H9 (cell line): ENCODE measurements around the gene VWF. TPM values are rescaled to one million over a fixed set of nuclear protein-coding genes. Genes with fewer than 3 reads are reported as not detected.

Source experiments
- DNase-seq: peaks from one replicate; pipeline ENCODE4 v3.0.0-alpha.2; 2017
- H2AFZ ChIP-seq: one replicate; pipeline ENCODE4 v1.6.1; 2013; ENCODE audit warnings: mild to moderate bottlenecking, low read length, control low read depth, moderate library complexity
- H2AK5ac ChIP-seq: 2 replicates; pipeline ENCODE4 v1.6.1; 2013; ENCODE audit warnings: low read length, control low read depth, mixed read lengths; ENCODE audit not compliant: insufficient read length
- H2BK120ac ChIP-seq: one replicate; pipeline ENCODE4 v1.6.1; 2013; ENCODE audit warnings: low read depth, mild to moderate bottlenecking, low read length, control low read depth, inconsistent platforms; ENCODE audit not compliant: poor library complexity, severe bottlenecking
- H2BK12ac ChIP-seq: 2 replicates; pipeline ENCODE4 v1.6.1; 2013; ENCODE audit warnings: low read length, control low read depth, mixed read lengths, low read depth; ENCODE audit not compliant: insufficient read length
- H2BK15ac ChIP-seq: 2 replicates; pipeline ENCODE4 v1.6.1; 2013; ENCODE audit warnings: low read depth, low read length, control low read depth
- H2BK20ac ChIP-seq: one replicate; pipeline ENCODE4 v1.6.1; 2013; ENCODE audit warnings: low read depth, mild to moderate bottlenecking, low read length, control low read depth, inconsistent platforms; ENCODE audit not compliant: poor library complexity, severe bottlenecking
- H2BK5ac ChIP-seq: 2 replicates; pipeline ENCODE4 v1.6.1; 2013; ENCODE audit warnings: low read length, control low read depth, mixed read lengths; ENCODE audit not compliant: insufficient read length
- H3K14ac ChIP-seq: 2 replicates; pipeline ENCODE4 v1.6.1; 2013; ENCODE audit warnings: low read length, control low read depth; ENCODE audit not compliant: insufficient read depth
- H3K18ac ChIP-seq: 2 replicates; pipeline ENCODE4 v1.6.1; 2013; ENCODE audit warnings: low read depth, mild to moderate bottlenecking, mixed read lengths, low read length, control low read depth; ENCODE audit not compliant: insufficient read length
- H3K23ac ChIP-seq: 2 replicates; pipeline ENCODE4 v1.6.1; 2013; ENCODE audit warnings: low read length, control low read depth, mixed read lengths, low read depth; ENCODE audit not compliant: insufficient read length
- H3K23me2 ChIP-seq: 2 replicates; pipeline ENCODE4 v1.6.1; 2013; ENCODE audit warnings: low read depth, mild to moderate bottlenecking, mixed read lengths, low read length, control low read depth; ENCODE audit not compliant: insufficient read length, poor library complexity, severe bottlenecking
- H3K27ac ChIP-seq: 2 replicates; pipeline ENCODE4 v1.5.1; 2013; ENCODE audit warnings: low read length, control low read depth, mixed read lengths, low read depth; ENCODE audit not compliant: insufficient read length
- H3K27me3 ChIP-seq: 2 replicates; pipeline ENCODE4 v1.6.1; 2013; ENCODE audit warnings: low read length, control low read depth, inconsistent platforms; ENCODE audit not compliant: insufficient read depth
- H3K4ac ChIP-seq: 2 replicates; pipeline ENCODE4 v1.6.1; 2013; ENCODE audit warnings: low read depth, mild to moderate bottlenecking, control low read depth, inconsistent platforms, low read length, moderate library complexity
- H3K4me1 ChIP-seq: 2 replicates; pipeline ENCODE4 v1.6.1; 2013; ENCODE audit warnings: low read length, control low read depth, inconsistent platforms; ENCODE audit not compliant: insufficient read depth
- H3K4me2 ChIP-seq: 2 replicates; pipeline ENCODE4 v1.6.1; 2013; ENCODE audit warnings: low read length, control low read depth, mixed read lengths; ENCODE audit not compliant: insufficient read length, insufficient read depth
- H3K56ac ChIP-seq: 2 replicates; pipeline ENCODE4 v1.6.1; 2013; ENCODE audit warnings: low read depth, mild to moderate bottlenecking, mixed read lengths, low read length, control low read depth; ENCODE audit not compliant: insufficient read length
- H3K79me1 ChIP-seq: 2 replicates; pipeline ENCODE4 v1.6.1; 2013; ENCODE audit warnings: low read depth, mild to moderate bottlenecking, moderate library complexity, low read length, control low read depth, inconsistent platforms; ENCODE audit not compliant: insufficient read depth, poor library complexity, severe bottlenecking
- H3K79me2 ChIP-seq: 2 replicates; pipeline ENCODE4 v1.6.1; 2013; ENCODE audit warnings: low read length, control low read depth, inconsistent platforms; ENCODE audit not compliant: insufficient read depth
- H3K9ac ChIP-seq: 2 replicates; pipeline ENCODE4 v1.6.1; 2013; ENCODE audit warnings: low read length, control low read depth, mixed read lengths; ENCODE audit not compliant: insufficient read length; ENCODE audit errors: extremely low read depth
- H3K9me3 ChIP-seq: one replicate; pipeline ENCODE4 v1.6.1; 2013; ENCODE audit warnings: low read depth, low read length, inconsistent platforms; ENCODE audit not compliant: control insufficient read depth
- H3T11ph ChIP-seq: one replicate; pipeline ENCODE4 v1.6.1; 2013; ENCODE audit warnings: mild to moderate bottlenecking, low read length, control low read depth, inconsistent platforms
- H4K20me1 ChIP-seq: one replicate; pipeline ENCODE4 v1.6.1; 2013; ENCODE audit not compliant: control insufficient read depth, insufficient read length, insufficient read depth
- H4K5ac ChIP-seq: 2 replicates; pipeline ENCODE4 v1.6.1; 2013; ENCODE audit warnings: low read depth, mild to moderate bottlenecking, mixed read lengths, low read length, control low read depth; ENCODE audit not compliant: insufficient read length
- H4K8ac ChIP-seq: replicated peaks from 2 replicates; pipeline ENCODE4 v1.6.1; 2013; ENCODE audit warnings: low read length, control low read depth, mixed read lengths, low read depth; ENCODE audit not compliant: insufficient read length
- H4K91ac ChIP-seq: 2 replicates; pipeline ENCODE4 v1.6.1; 2013; ENCODE audit warnings: low read depth, mild to moderate bottlenecking, moderate library complexity, mixed read lengths, low read length, control low read depth; ENCODE audit not compliant: insufficient read length
- H3K27ac Mint-ChIP-seq, 3 experiments: 2 replicates in 2 of 3; 3 replicates in 1 of 3; pipeline ENCODE4 v1.8.0; 2020 to 2021; ENCODE audit warnings: mixed read lengths in 3 of 3, mild to moderate bottlenecking in 1 of 3, moderate library complexity in 1 of 3
- H3K27me3 Mint-ChIP-seq: 2 replicates; pipeline ENCODE4 v1.8.0; 2021; ENCODE audit warnings: low read depth, mild to moderate bottlenecking, moderate library complexity, mixed read lengths
- H3K36me3 Mint-ChIP-seq, 3 experiments: 2 replicates in 2 of 3; 3 replicates in 1 of 3; pipeline ENCODE4 v1.8.0; 2020 to 2021; ENCODE audit warnings: low read depth in 3 of 3, mixed read lengths in 3 of 3; ENCODE audit not compliant: insufficient read depth in 1 of 3
- H3K4me1 Mint-ChIP-seq, 2 experiments: 2 replicates each; pipeline ENCODE4 v1.8.0; 2020; ENCODE audit warnings: mixed read lengths in 2 of 2
- H3K4me3 Mint-ChIP-seq, 2 experiments: 2 replicates in 1 of 2; 3 replicates in 1 of 2; pipeline ENCODE4 v1.8.0; 2020 to 2021; ENCODE audit warnings: mild to moderate bottlenecking in 2 of 2, mixed read lengths in 2 of 2, moderate library complexity in 1 of 2
- H3K9me3 Mint-ChIP-seq, 2 experiments: 2 replicates in 1 of 2; 3 replicates in 1 of 2; pipeline ENCODE4 v1.8.0; 2020; ENCODE audit warnings: mild to moderate bottlenecking in 2 of 2, mixed read lengths in 2 of 2, moderate library complexity in 1 of 2
- CTCF ChIP-seq: fragments of 200-600 bp; sonication (generic); conservative IDR thresholded peaks from 3 replicates; pipeline ENCODE4 v1.8.0; 2021; ENCODE audit warnings: antibody characterized with exemption, mild to moderate bottlenecking
- WGBS: extraction: QIAGEN DNeasy Blood & Tissue Kit; methylation state at CpG from one replicate; pipeline ENCODE4 v1.1.7; 2013; ENCODE audit warnings: missing lambda C conversion rate, low lambda C conversion rate, mixed read lengths; ENCODE audit not compliant: insufficient read length; ENCODE audit errors: extremely low coverage; 5-methylcytosine and 5-hydroxymethylcytosine counted together
- total RNA-seq: library from RNA; stranded (reverse); gene quantifications from 2 replicates; pipeline ENCODE4 v1.2.1, GENCODE V29; 2021

The VWF gene
- total RNA-seq, 1 experiment from 2014 or later = 0.17 TPM

- Histone ChIP-seq H2BK15ac (no peak overlapping the region), H3K27me3 (0 out of 2 replicates have a peak, but pooled peaks cover 2% of the 10 kb centered on the region), H3K23me2 (no peaks in the 10 kb centered on the region), H3K27ac (no peak overlapping the region), H4K5ac (no peak overlapping the region), H3K23ac (no peak overlapping the region), H3T11ph (no peak overlapping the region), H3K9ac (no peak overlapping the region), H2AFZ (no peak overlapping the region), H2BK12ac (no peak overlapping the region), H3K4me2 (no peak overlapping the region), H3K56ac (no peak overlapping the region), H3K18ac (no peak overlapping the region), H2BK20ac (no peak overlapping the region), H3K79me2 (no peaks in the 10 kb centered on the region), H3K14ac (0 out of 2 replicates have a peak overlapping the region, but pooled peaks have one; percentile 48), H3K4me1 (no peaks in the 10 kb centered on the region; the same call in 1 of the 2 replicates), H2BK120ac (no peak overlapping the region), H2BK5ac (no peak overlapping the region), H3K4ac (no peak overlapping the region), H2AK5ac (no peak overlapping the region), H3K9me3 (no peaks in the 10 kb centered on the region), H4K91ac (no peak overlapping the region), H4K20me1 (no peaks in the 10 kb centered on the region), H3K79me1 (no peaks in the 10 kb centered on the region), H4K8ac (no peak overlapping the region)
- TF ChIP-seq CTCF = no peak
- H3K4me1 Mint-ChIP-seq = peaks cover 15 to 22% of the 10 kb centered on the region in 2 experiments
- H3K9me3 Mint-ChIP-seq = no peaks in the 10 kb centered on the region
- H3K27me3 Mint-ChIP-seq = no peaks in the 10 kb centered on the region; the same call in 1 of the 2 replicates
- no peak overlapping the region for H3K4me3 Mint-ChIP-seq
- H3K36me3 Mint-ChIP-seq = no peaks in the 10 kb centered on the region; a peak in 1 of 7 replicates
- WGBS = no CpG with 5 or more reads among the region's 14 CpGs
- H3K27ac Mint-ChIP-seq = peak overlapping the region in 2 of 3 experiments; percentile 49 to 79; a peak in 2 of 7 replicates
- no peak for DNase-seq
Measured at GRCh38 chr12:6116471-6117021, 7.9 kb downstream of the VWF start.
